HepG2 (cell line): ENCODE results near the gene HDLBP. TPM values are rescaled to one million over a fixed set of nuclear protein-coding genes. Genes with fewer than 3 reads are reported as not detected.

Experiments used
- ARID2 ChIP-seq: sonication (generic); formaldehyde crosslinking; IDR thresholded peaks from 2 replicates; pipeline ENCODE4 v1.8.1; 2022; ENCODE audit warnings: mild to moderate bottlenecking, missing genetic modification reagents, borderline replicate concordance
- FOXJ3 ChIP-seq: sonication (generic); formaldehyde crosslinking; IDR thresholded peaks from 2 replicates; pipeline ENCODE4 v1.4.0; 2020; ENCODE audit warnings: missing genetic modification reagents, mild to moderate bottlenecking, borderline replicate concordance
- GFI1 ChIP-seq: sonication (generic); formaldehyde crosslinking; IDR thresholded peaks from 2 replicates; pipeline ENCODE4 v1.5.0; 2020; ENCODE audit warnings: missing genetic modification reagents, mild to moderate bottlenecking, borderline replicate concordance
- HOXA3 ChIP-seq: sonication (generic); formaldehyde crosslinking; IDR thresholded peaks from 2 replicates; pipeline ENCODE4 v1.5.0; 2020; ENCODE audit warnings: missing genetic modification reagents
- HOXD1 ChIP-seq: sonication (generic); formaldehyde crosslinking; IDR thresholded peaks from 2 replicates; pipeline ENCODE4 v1.5.0; 2020; ENCODE audit warnings: missing genetic modification reagents
- IRF2 ChIP-seq: IDR thresholded peaks from 2 replicates; pipeline ENCODE4 v1.6.1; 2018; ENCODE audit warnings: missing genetic modification reagents, missing compliant biosample characterization
- POGZ ChIP-seq: sonication (generic); formaldehyde crosslinking; IDR thresholded peaks from 2 replicates; pipeline ENCODE4 v1.4.0; 2020; ENCODE audit warnings: mild to moderate bottlenecking, missing genetic modification reagents
- RBM22 ChIP-seq: fragments of 200-400 bp; formaldehyde crosslinking; optimal IDR thresholded peaks from 2 replicates; pipeline ENCODE3; 2017; ENCODE audit warnings: mild to moderate bottlenecking, low read length, moderate library complexity
- RFXANK ChIP-seq: IDR thresholded peaks from 2 replicates; pipeline ENCODE4 v1.6.1; 2016
- SIX1 ChIP-seq: sonication (generic); formaldehyde crosslinking; IDR thresholded peaks from 2 replicates; pipeline ENCODE4 v1.4.0; 2020; ENCODE audit warnings: missing genetic modification reagents, borderline replicate concordance
- SSRP1 ChIP-seq: IDR thresholded peaks from 2 replicates; pipeline ENCODE4 v1.6.1; 2016; ENCODE audit warnings: control low read depth
- TBX2 ChIP-seq: sonication (generic); formaldehyde crosslinking; IDR thresholded peaks from 2 replicates; pipeline ENCODE4 v1.5.0; 2020; ENCODE audit warnings: missing genetic modification reagents, mild to moderate bottlenecking, borderline replicate concordance
- TOE1 ChIP-seq: sonication (generic); formaldehyde crosslinking; IDR thresholded peaks from 2 replicates; pipeline ENCODE4 v1.4.0; 2020; ENCODE audit warnings: mild to moderate bottlenecking, missing genetic modification reagents
- ZNF33B ChIP-seq: sonication (generic); formaldehyde crosslinking; IDR thresholded peaks from 2 replicates; pipeline ENCODE4 v1.5.1; 2020; ENCODE audit warnings: mild to moderate bottlenecking, missing genetic modification reagents
- ZNF350 ChIP-seq: sonication (generic); formaldehyde crosslinking; IDR thresholded peaks from 2 replicates; pipeline ENCODE4 v1.4.0; 2020; ENCODE audit warnings: mild to moderate bottlenecking, low read depth, missing genetic modification reagents, borderline replicate concordance
- ZNF446 ChIP-seq: sonication (generic); formaldehyde crosslinking; IDR thresholded peaks from 2 replicates; pipeline ENCODE4 v1.5.0; 2020; ENCODE audit warnings: mild to moderate bottlenecking, missing genetic modification reagents
- ZNF460 ChIP-seq: sonication (generic); formaldehyde crosslinking; IDR thresholded peaks from 2 replicates; pipeline ENCODE4 v1.5.1; 2020; ENCODE audit warnings: missing genetic modification reagents, mild to moderate bottlenecking, borderline replicate concordance
- ZNF749 ChIP-seq: sonication (generic); formaldehyde crosslinking; IDR thresholded peaks from 2 replicates; pipeline ENCODE4 v1.8.0; 2022; ENCODE audit warnings: mild to moderate bottlenecking, missing genetic modification reagents, moderate library complexity, borderline replicate concordance
- ZSCAN12 ChIP-seq: sonication (generic); formaldehyde crosslinking; IDR thresholded peaks from 2 replicates; pipeline ENCODE4 v1.9.0; 2021; ENCODE audit warnings: mild to moderate bottlenecking, missing genetic modification reagents
- polyA plus RNA-seq, 8 experiments: library from polyadenylated mRNA; depleted of rRNA in 3 of 8; stranded (reverse) in 7 of 8; unstranded in 1 of 8; fragments of >200 nt; fragmentation: Illumina TruSeq in 4 of 8; extraction: Trizol in 4 of 8; gene quantifications; 2 replicates each; pipeline versions ENCODE4 v1.2.1 to v1.2.3, GENCODE V29; 2011 to 2016; ENCODE audit warnings: low read depth in 4 of 8, missing spikeins in 1 of 8, mixed read lengths in 1 of 8; ENCODE audit not compliant: insufficient read depth in 1 of 8
- total RNA-seq, 5 experiments: library from RNA; depleted of rRNA; stranded (reverse); fragments of >200 nt; fragmentation: Illumina TruSeq; extraction: Trizol; gene quantifications; 2 replicates each; pipeline ENCODE4 v1.2.3, GENCODE V29; 2016; ENCODE audit warnings: low read depth in 1 of 5
- TF ChIP-seq, protein P1 (sequence below): sonication (generic); formaldehyde crosslinking; IDR thresholded peaks from 2 replicates; pipeline ENCODE4 v1.5.0; 2020; ENCODE audit warnings: missing genetic modification reagents, mild to moderate bottlenecking, borderline replicate concordance
- TF ChIP-seq, protein P2 (sequence below): sonication (generic); formaldehyde crosslinking; IDR thresholded peaks from 2 replicates; pipeline ENCODE4 v1.4.0; 2020; ENCODE audit warnings: missing genetic modification reagents
- TF ChIP-seq, protein P3 (sequence below): sonication (generic); formaldehyde crosslinking; IDR thresholded peaks from 2 replicates; pipeline ENCODE4 v1.9.0; 2021; ENCODE audit warnings: missing genetic modification reagents, borderline replicate concordance
- TF ChIP-seq, protein P4 (sequence below): sonication (generic); formaldehyde crosslinking; IDR thresholded peaks from 2 replicates; pipeline ENCODE4 v1.4.0; 2020; ENCODE audit warnings: mild to moderate bottlenecking, low read depth, missing genetic modification reagents

The HDLBP gene
- total and polyA plus RNA-seq, 2 of the 13 experiments (the other 11 are each of a cell fraction or from before 2014, with no cell fraction given) = 464 to 707 TPM

DNA sequence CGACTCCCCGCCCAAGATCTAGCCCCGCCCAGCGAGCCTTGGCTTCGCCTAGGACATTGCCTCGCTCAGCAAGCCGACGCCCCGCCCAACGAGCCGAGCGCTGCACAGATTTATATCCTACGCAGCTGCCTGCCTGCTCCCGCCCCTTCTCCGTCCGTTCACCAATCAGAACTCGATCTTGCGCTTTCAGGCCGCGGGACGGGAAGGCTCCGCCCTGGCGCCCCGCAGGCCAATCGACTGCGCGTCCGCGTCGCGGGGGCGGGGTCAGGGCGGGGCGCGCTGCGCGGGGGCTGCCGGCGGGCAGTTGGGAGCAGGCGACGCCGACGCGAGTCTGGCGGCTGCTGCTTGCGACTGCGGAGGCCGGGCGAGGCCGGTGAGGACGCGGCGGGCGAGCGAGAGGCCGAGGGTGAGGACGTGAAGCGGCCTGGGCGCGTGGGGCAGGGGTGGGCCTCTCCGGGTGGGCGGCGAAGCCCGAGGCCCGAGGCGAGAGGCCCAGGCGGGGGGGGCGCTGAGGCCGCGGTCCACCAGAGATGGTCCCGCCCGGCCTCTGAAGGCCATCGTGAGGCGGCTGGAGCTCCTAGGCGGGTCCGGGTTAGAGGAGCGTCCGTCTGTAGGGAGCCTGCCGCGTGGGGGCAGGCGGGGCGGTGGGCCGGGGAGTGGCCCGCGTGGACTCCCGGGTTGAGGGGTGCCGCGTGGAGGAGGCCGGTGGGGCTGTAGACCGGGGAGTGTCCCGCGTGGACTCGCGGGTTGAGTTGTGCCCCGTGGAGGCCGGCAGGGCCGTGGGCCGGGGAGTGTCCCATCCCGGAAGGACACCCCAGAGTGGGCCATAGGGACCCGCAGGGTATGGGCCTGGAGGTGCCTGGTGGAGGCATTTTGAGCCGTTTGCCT lies 40.8 kb upstream of the HDLBP start, which contains the start of gene FARP2 (continued):
- TF ChIP-seq ZNF350 (CRISPR knock-in tag) (no peak), TOE1 (CRISPR knock-in tag) (no peak), POGZ (CRISPR knock-in tag) (0 out of 2 replicates have a peak, but pooled peaks have one; percentile 7), SIX1 (CRISPR knock-in tag) (no peak), ZNF749 (CRISPR knock-in tag) (peak; percentile 85; the same call in 1 of the 2 replicates), ZSCAN12 (CRISPR knock-in tag) (no peak; the same call in 1 of the 2 replicates), ZNF33B (CRISPR knock-in tag) (no peak), HOXA3 (peak; percentile 68; the same call in 1 of the 2 replicates), IRF2 (no peak; the same call in 1 of the 2 replicates), SSRP1 (no peak), ZNF460 (CRISPR knock-in tag) (no peak), ARID2 (no peak), TBX2 (CRISPR knock-in tag) (peak; percentile 57; the same call in 1 of the 2 replicates), RFXANK (CRISPR knock-in tag) (no peak), RBM22 (no peak), HOXD1 (CRISPR knock-in tag) (peak; percentile 66), FOXJ3 (CRISPR knock-in tag) (no peak), GFI1 (CRISPR knock-in tag) (peak; percentile 99), ZNF446 (CRISPR knock-in tag) (peak; percentile 83; the same call in 1 of the 2 replicates)
- TF ChIP-seq, protein P1, sequence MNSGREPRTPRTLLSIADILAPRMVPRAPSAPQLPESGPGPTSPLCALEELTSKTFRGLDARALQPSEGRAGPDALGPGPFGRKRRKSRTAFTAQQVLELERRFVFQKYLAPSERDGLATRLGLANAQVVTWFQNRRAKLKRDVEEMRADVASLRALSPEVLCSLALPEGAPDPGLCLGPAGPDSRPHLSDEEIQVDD = peak; percentile 47; the same call in 1 of the 2 replicates
- TF ChIP-seq, protein P2, sequence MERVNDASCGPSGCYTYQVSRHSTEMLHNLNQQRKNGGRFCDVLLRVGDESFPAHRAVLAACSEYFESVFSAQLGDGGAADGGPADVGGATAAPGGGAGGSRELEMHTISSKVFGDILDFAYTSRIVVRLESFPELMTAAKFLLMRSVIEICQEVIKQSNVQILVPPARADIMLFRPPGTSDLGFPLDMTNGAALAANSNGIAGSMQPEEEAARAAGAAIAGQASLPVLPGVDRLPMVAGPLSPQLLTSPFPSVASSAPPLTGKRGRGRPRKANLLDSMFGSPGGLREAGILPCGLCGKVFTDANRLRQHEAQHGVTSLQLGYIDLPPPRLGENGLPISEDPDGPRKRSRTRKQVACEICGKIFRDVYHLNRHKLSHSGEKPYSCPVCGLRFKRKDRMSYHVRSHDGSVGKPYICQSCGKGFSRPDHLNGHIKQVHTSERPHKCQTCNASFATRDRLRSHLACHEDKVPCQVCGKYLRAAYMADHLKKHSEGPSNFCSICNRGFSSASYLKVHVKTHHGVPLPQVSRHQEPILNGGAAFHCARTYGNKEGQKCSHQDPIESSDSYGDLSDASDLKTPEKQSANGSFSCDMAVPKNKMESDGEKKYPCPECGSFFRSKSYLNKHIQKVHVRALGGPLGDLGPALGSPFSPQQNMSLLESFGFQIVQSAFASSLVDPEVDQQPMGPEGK (CRISPR knock-in tag) = peak; percentile 15; the same call in 1 of the 2 replicates
- TF ChIP-seq, protein P3, sequence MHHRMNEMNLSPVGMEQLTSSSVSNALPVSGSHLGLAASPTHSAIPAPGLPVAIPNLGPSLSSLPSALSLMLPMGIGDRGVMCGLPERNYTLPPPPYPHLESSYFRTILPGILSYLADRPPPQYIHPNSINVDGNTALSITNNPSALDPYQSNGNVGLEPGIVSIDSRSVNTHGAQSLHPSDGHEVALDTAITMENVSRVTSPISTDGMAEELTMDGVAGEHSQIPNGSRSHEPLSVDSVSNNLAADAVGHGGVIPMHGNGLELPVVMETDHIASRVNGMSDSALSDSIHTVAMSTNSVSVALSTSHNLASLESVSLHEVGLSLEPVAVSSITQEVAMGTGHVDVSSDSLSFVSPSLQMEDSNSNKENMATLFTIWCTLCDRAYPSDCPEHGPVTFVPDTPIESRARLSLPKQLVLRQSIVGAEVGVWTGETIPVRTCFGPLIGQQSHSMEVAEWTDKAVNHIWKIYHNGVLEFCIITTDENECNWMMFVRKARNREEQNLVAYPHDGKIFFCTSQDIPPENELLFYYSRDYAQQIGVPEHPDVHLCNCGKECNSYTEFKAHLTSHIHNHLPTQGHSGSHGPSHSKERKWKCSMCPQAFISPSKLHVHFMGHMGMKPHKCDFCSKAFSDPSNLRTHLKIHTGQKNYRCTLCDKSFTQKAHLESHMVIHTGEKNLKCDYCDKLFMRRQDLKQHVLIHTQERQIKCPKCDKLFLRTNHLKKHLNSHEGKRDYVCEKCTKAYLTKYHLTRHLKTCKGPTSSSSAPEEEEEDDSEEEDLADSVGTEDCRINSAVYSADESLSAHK = no peak
- TF ChIP-seq, protein P4, sequence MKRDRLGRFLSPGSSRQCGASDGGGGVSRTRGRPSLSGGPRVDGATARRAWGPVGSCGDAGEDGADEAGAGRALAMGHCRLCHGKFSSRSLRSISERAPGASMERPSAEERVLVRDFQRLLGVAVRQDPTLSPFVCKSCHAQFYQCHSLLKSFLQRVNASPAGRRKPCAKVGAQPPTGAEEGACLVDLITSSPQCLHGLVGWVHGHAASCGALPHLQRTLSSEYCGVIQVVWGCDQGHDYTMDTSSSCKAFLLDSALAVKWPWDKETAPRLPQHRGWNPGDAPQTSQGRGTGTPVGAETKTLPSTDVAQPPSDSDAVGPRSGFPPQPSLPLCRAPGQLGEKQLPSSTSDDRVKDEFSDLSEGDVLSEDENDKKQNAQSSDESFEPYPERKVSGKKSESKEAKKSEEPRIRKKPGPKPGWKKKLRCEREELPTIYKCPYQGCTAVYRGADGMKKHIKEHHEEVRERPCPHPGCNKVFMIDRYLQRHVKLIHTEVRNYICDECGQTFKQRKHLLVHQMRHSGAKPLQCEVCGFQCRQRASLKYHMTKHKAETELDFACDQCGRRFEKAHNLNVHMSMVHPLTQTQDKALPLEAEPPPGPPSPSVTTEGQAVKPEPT (CRISPR knock-in tag) = no peak
